GM18499 (cell line): ENCODE results near the gene PET117.
"Not testable (repeated sequence)": the region's sequence is repeated elsewhere in the genome, so short reads cannot be mapped to it uniquely, and the experiment has no call there.

ENCODE experiments used
- ATAC-seq: cut with Tn5 transposase; IDR thresholded peaks from one replicate; pipeline ENCODE4 v1.9.1; 2021; ENCODE audit warnings: moderate number of reproducible peaks; ENCODE audit not compliant: insufficient read depth, unreplicated experiment

The PET117 gene

GRCh38 chr20:18154342-18154741 is 16.7 kb downstream of the PET117 start:
- no peak for ATAC-seq

DNA sequence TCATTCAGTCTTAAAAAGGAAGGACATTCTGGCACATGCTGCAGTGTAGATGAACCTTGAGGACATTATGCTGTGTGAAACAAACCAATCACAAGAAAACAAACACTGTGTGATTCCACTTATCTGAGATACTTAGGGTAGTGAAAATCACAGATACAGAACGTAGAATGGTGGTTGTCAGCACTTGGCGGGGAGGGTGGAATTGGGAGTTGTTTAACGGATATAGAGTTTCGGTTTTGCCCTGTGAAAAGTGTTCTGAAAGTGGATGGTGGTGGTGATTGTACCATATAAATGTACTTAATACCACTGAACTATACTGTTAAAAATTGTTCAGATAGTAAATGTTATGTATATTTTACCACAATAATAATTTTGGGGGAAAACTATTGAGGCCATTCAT is 18.4 kb downstream of the PET117 start:
- ATAC-seq = no peak

GRCh38 chr20:18164356-18164755 is 26.7 kb downstream of the PET117 start:
- no peak for ATAC-seq

GRCh38 chr20:18165553-18165952 is 27.9 kb downstream of the PET117 start:
- ATAC-seq = no peak

GRCh38 chr20:18166241-18166881 is 28.7 kb downstream of the PET117 start:
- no peak for ATAC-seq

DNA sequence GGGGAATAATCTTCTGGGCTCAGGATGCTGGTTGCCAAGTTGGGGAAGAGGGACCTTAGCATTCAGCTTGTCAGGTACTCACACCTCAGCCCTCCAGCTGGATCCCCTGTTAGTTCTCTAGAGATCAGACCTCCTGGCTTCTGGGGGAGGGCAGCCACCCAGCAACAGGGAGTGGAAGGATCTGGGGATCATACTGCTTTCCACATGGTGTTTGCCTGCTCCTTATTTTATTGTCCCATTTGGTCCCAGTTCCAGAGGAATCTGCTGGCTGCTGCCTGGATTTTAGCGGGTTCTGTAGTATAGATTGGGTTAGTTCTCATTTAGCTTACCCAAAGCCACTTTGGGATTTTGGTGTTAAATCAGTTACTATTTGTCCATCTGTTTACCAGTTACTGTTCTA is 29.3 kb downstream of the PET117 start:
- no peak for ATAC-seq

DNA sequence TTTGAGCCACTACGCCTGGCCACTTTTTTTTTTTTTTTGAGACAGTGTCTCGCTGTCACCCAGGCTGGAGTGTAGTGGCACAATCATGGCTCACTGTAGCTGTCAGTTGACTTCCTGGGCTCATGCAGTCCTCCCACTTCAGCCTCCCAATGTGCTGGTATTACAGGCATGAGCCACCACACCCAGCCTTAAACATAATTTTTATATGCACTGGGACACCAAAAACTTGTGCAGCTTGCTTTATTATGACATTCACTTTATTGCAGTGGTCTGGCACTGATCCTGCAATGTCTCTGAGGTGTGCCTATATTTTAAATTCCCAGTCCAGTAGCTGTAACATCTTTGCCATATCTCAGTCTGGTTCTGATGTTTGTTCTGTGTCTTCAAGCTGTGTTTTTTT is 34.7 kb downstream of the PET117 start:
- ATAC-seq = no peak

DNA sequence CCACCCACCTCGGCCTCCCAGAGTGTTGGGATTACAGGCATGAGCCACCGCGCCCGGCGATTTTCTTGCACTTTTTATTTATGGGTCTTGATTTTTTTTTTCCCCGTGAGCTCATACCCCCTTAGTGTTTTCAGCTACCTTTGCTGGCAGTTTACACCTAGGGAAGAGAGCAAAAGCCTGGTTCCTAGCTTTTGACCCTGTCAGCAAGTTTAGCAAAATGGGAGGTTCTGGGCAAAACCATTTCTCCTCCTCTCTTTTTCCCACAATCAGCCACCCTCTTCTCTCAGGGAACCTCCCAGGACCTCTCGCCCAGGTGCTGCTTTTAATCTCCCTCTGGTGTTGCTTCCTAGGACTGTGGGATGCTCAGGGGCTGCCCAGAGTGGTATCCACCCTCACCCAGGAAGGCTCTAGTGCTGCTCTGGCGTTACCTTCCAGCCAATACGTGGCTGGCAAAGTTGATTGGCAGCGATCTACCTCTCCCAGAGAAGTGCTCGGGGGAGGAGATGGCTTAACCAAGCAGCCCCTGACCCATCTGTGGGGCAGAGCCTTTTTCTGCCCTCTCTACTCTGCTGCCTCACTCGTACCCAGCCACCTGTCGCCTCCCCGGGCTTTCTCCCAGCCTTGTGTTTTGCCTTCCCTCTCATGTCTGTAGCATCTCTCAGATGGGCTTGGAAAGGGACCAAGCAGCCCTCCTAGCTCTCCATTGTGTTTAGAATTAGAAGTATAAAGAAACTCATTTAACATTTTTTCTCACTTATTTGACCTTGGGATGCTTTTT is 37.4 kb downstream of the PET117 start:
- no peak for ATAC-seq

- ATAC-seq = no peak
Measured at GRCh38 chr20:18176318-18176785, 38.7 kb downstream of the PET117 start.

DNA sequence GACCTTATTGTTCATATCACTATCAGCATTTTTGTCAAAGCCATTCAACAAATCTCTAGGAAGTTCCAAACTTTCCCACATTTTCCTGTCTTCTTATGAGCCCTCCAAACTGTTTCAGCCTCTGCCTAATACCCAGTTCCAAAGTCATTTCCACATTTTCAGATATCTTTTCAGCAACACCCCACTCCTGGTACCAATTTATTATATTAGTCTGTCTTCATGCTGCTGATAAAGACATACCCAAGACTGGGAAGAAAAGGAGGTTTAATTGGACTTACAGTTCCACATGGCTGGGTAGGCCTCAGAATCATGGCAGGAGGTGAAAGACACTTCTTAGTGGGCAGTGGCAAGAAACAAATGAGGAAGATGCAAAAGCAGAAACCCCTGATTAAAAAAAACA is 42.7 kb downstream of the PET117 start:
- not testable (repeated sequence) for ATAC-seq

DNA sequence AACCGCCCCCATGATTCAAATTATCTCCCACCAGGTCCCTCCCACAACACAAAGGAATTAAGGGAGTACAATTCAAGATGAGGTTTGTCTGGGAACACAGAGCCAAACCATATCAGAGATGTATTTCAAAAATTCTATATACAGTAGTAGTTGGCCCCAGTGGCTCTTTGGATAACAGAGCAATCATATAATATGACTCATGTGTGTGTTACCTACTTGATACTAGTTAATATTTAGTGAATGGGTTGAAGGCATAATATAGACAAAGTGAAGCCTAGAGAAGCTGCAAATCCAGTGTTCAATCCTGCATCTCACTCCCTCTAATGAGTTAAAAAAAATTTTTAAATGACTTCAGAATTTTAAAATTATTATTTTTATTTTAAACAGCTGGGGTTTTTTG is 43.2 kb downstream of the PET117 start:
- ATAC-seq = no peak

DNA sequence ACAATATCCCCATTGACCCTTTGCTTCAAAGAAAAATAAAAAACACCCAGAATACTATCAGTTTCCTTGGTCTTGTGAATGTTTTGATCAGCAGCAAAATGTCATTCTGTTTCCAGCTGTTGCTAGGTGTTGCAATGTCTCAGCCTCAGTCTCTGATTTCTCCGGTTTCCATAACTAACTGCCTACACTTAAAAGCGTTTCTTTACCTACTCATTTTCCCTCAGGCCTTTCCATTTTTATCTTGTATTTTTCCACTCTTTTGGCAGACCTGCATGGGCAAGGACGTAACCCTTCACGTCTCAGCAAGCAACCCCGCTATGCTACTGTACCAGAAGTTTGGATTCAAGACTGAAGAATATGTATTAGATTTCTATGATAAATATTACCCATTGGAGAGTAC is 49.4 kb downstream of the PET117 start:
- no peak for ATAC-seq

DNA sequence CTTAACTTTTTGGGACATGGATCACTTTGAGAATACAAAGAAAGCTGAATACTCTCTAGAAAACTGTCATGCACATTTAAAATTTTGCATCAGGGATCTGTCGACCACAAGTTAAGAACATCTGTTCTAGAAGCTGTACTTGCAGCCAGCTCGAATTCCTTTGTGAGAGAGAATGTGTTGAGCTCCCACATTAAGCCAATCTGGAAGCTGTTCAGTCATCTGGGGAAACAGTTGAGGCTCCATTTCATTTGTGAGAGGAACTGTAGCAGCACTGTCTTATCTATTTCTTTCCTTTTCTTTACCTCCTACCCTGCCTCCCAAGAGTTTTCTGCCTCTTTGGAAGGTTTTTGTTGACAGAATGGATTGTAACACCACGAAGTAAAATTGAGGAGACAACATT is 50.8 kb downstream of the PET117 start:
- no peak for ATAC-seq

GRCh38 chr20:18190338-18191233 is 52.9 kb downstream of the PET117 start:
- no peak for ATAC-seq

- ATAC-seq = no peak
Measured at GRCh38 chr20:18191306-18191705, 53.6 kb downstream of the PET117 start.
